Cerebellar nuclear complex (tissue), 1 donor: ENCODE measurements around the gene RPL9.
"Not testable (repeated sequence)": the region's sequence is repeated elsewhere in the genome, so short reads cannot be mapped to it uniquely, and the experiment has no call there.

Experiments used
- DNase-seq, 2 experiments: peaks; one replicate each; lab custom pipeline; 2025; lab: John Stamatoyannopoulos, UW

Gene RPL9

DNA sequence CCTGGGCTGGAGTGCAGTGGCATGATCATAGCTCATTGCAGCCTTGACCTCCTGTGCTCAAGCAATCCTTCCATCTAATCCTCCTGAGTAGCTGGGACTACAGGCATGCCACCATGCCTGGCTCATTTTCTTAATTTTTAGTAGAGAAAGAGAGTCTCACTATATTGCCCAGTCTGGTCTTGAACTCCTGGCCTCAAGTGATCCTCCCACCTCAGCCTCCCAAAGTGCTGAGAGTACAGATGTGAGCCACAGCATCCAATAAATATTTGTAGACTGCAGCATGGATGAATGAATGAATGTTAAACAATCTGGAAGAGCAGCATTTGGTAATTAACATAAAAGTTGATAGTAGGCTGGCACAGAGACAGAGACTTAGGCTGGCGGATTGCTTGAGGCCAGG, 32.0 kb downstream of the RPL9 start:
- no peak for DNase-seq

DNA sequence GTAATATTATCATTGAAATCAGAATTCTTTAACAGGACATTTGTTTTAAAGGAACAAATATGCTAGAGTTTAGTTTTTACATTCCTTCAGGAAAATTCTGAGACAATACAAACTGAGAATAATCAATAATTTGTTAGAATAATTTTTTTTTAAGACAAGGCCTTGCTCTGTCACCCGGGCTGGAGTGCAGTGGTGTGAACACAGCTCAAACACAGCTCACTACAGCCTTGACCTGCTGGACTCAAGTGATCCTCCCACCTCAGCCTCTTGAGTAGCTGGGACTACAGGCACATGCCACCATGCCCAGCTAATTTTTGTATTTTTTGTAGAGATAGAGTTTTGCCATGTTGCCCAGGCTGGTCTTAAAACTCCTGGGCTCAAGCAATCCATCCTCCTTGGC, 33.4 kb downstream of the RPL9 start:
- DNase-seq, result not testable (repeated sequence)

DNA sequence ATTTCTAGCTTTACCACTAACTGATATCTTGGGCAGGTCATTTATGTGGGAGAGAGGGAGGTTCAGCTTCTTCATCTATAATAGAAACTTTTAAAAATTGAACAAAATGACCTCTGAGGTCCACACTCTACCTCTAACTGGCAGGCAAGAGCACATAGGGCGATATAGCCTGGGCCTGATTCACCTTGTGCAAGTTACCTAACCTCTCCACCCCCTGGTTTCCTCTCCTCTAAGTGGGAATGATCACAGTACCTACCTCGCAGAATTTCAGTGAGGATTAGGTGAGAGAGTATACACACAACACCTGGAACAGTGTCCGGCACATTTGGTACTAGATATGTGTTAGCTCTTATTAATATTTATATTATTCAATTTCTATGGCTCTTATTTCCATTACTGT, 36.5 kb downstream of the RPL9 start:
- DNase-seq, result no peak

DNA sequence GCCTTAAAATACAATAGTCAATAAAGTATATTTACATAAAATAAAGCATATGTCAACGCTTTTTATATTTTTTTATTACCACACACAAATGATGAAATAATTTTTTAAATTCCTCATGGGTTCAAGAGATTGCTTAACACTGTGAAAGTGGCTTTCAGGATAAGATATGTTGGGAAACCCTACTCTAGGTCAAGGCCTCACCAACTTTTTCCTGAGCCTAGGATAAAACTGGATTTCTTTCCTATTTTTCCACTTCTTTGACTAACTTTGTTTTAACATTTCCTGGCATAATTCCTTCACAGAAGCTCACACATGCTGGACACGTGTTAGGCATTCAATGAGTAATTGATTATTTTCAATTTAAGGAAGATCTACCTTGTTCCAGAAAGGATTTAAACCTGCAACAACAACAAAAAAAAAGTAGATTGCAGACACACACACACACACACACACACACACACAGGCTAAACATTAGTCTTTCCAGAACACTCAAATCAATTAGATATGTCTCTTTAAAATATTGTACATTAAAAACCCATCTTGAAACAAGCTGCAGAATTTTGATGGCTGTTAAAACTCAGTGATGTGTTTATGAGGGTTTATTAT, 42.9 kb downstream of the RPL9 start:
- no peak for DNase-seq

DNA sequence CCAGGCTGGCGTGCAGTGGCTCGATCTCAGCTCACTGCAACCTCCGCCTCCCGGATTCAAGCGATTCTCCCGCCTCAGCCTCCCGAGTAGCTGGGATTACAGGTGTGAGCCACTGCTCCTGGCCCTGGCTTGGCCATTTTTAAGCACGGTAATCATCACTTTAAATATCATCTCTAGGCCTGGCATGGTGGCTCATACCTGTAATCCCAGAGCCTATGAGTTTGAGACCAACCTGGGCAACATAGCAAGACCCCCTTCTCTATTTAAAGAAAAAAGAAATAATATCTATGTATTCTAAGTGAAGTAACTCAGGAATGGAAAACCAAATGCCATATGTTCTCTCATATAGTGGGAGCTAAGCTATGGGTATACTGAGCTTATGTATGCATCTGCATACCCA, 47.2 kb downstream of the RPL9 start:
- not testable (repeated sequence) for DNase-seq

DNA sequence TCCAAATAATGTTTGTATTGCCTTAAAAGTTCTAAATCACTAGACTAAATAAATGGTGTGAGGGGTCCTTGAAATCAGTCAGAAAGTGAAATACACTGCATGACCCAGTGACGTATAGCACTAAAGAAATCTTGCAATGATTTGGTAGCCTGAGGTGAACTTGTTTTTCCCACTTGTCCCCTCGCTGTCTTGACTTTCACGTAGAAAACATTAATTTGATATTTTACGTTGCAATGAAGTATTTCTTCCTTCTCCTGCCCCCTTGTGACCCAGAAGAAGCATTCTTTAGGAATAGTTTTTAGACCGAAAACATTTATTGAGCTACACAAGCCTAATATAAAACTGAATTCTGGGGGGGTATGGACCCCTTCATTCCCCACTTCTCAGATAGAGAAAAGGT, 48.3 kb downstream of the RPL9 start:
- no peak for DNase-seq

DNA sequence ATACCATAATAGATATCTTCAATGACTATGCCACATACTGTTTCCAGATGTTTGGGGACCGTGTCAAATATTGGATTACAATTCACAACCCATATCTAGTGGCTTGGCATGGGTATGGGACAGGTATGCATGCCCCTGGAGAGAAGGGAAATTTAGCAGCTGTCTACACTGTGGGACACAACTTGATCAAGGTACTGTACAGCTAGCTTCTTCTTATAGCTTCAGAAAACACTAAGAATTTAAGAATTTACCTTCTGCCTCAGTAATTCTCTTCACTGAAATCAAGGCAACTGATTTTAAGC, 51.2 kb downstream of the RPL9 start:
- DNase-seq, result no peak

DNA sequence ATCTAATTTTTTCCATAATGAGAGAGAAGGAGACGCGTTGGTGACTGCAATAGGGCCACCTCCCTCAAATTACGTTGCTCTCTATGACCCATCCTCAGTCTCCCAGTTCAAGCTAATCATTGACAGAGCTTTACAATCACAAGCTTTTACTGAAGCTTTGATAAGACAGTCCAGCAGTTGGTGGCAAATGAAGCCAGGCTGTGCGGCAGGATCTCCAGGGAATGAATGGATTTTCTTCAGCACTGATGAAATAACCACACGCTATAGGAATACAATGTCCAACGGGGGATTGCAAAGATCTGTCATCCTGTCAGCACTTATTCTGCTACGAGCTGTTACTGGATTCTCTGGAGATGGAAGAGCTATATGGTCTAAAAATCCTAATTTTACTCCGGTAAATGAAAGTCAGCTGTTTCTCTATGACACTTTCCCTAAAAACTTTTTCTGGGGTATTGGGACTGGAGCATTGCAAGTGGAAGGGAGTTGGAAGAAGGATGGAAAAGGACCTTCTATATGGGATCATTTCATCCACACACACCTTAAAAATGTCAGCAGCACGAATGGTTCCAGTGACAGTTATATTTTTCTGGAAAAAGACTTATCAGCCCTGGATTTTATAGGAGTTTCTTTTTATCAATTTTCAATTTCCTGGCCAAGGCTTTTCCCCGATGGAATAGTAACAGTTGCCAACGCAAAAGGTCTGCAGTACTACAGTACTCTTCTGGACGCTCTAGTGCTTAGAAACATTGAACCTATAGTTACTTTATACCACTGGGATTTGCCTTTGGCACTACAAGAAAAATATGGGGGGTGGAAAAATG, 51.7 kb downstream of the RPL9 start, which contains the start of gene KLB:
KLB (plus strand) TSS at position 168 of the 821 bp plus-strand sequence; CDS start at position 188, 20 bp downstream.
- no peak for DNase-seq
